NT2/D1 (cell line): Measurements from ENCODE around the gene NIPBL.
"Not testable (repeated sequence)": the region's sequence is repeated elsewhere in the genome, so short reads cannot be mapped to it uniquely, and the experiment has no call there.

ENCODE experiments used
- DNase-seq: peaks from one replicate; pipeline ENCODE4 v3.0.0-alpha.2; 2011; ENCODE audit warnings: low read depth, low spot score
- H3K27me3 ChIP-seq: 2 replicates; pipeline ENCODE4 v1.6.0; 2011; ENCODE audit warnings: mild to moderate bottlenecking; ENCODE audit not compliant: insufficient read length, insufficient read depth
- H3K36me3 ChIP-seq: 2 replicates; pipeline ENCODE4 v1.6.1; 2011; ENCODE audit warnings: mild to moderate bottlenecking, low read length, mixed read lengths; ENCODE audit not compliant: insufficient read depth, insufficient read length
- H3K4me1 ChIP-seq: 2 replicates; pipeline ENCODE4 v1.5.1; 2011; ENCODE audit not compliant: insufficient read depth, insufficient read length
- H3K4me3 ChIP-seq: 2 replicates; pipeline ENCODE4 v1.5.1; 2011; ENCODE audit warnings: low read depth; ENCODE audit not compliant: insufficient read length
- H3K9ac ChIP-seq: 2 replicates; pipeline ENCODE4 v1.6.0; 2011; ENCODE audit warnings: low read depth; ENCODE audit not compliant: insufficient read length
- H3K9me3 ChIP-seq: 2 replicates; pipeline ENCODE4 v1.5.1; 2011; ENCODE audit warnings: mild to moderate bottlenecking, low read length; ENCODE audit not compliant: insufficient read depth
- SUZ12 ChIP-seq: IDR thresholded peaks from 2 replicates; pipeline ENCODE4 v1.6.1; 2011; ENCODE audit not compliant: insufficient read length, insufficient read depth; ENCODE audit errors: extremely low read depth
- YY1 ChIP-seq: IDR thresholded peaks from 2 replicates; pipeline ENCODE4 v1.6.1; 2011; ENCODE audit not compliant: insufficient read length, insufficient read depth
- ZNF274 ChIP-seq: IDR thresholded peaks from 2 replicates; pipeline ENCODE4 v1.6.1; 2011; ENCODE audit warnings: mild to moderate bottlenecking, low read depth, low read length

NIPBL gene

DNA sequence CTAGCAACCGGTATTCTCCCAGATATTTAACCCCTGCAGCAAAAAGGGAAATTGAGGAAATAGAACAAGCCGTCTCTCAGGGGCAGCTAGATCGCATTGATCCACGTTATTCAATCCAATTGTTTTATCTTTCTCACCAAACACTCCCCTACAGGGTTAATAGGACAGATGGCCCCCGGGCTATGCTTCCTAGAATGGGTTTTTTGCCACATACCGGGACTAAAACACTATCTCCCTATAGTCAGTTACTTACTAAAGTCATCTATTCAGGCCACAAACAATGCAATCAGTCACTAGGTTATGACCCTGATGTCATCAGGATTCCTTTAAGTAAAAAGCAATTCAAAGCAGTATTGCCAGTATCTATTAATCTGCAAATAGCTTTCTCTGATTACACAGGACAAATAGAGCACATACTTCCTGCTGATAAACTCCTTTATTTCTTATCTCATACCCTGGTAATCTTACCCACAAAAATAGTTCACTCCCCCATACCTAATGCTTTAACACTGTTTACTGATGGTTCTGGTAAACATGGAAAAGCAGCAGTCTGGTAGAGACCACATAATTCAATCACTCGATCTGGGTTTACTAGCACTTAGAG lies 213.7 kb downstream of the NIPBL start:
- Histone ChIP-seq H3K4me3 (no peak overlapping the region), H3K9me3 (peaks cover 17% of the 10 kb centered on the region; the same call in 1 of the 2 replicates), H3K9ac (no peak overlapping the region), H3K4me1 (no peaks in the 10 kb centered on the region), H3K36me3 (no peaks in the 10 kb centered on the region), H3K27me3 (peaks cover 3% of the 10 kb centered on the region)
- no peak for DNase-seq
- TF ChIP-seq SUZ12: no peak

GRCh38 chr5:37090781-37091180 lies 214.2 kb downstream of the NIPBL start:
- H3K4me3 ChIP-seq: no peak overlapping the region
- no peaks in the 10 kb centered on the region for H3K36me3 ChIP-seq
- H3K4me1 ChIP-seq: no peaks in the 10 kb centered on the region
- DNase-seq: no peak
- TF ChIP-seq ZNF274: no peak
- no peak for TF ChIP-seq YY1
- no peak for TF ChIP-seq SUZ12
- peaks cover 12% of the 10 kb centered on the region; the same call in 1 of the 2 replicates for H3K9me3 ChIP-seq
- H3K9ac ChIP-seq: no peak overlapping the region
- no peaks in the 10 kb centered on the region for H3K27me3 ChIP-seq

DNA sequence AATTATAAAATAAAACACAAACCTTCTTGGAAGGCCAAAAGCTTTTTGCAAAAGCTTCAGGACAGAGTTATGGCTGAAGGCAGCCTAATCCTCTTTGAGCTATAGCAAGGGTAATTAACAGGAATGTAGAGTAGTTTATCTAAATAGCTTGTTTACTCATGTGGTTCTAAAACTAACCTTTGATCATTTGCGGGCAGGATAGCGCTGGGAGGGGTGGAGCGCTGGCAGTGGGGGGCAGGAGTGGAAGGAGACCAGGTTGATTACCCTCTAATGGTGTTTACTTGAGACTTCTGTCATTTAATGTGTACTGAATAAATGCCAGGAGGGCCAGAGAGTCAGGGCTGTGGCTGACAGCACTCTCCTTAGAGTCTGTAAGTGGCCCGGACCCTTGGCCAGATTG lies 217.2 kb downstream of the NIPBL start:
- not testable (repeated sequence) for H3K9me3 ChIP-seq, H3K36me3 ChIP-seq, H3K27me3 ChIP-seq, H3K9ac ChIP-seq, DNase-seq, H3K4me1 ChIP-seq, H3K4me3 ChIP-seq

DNA sequence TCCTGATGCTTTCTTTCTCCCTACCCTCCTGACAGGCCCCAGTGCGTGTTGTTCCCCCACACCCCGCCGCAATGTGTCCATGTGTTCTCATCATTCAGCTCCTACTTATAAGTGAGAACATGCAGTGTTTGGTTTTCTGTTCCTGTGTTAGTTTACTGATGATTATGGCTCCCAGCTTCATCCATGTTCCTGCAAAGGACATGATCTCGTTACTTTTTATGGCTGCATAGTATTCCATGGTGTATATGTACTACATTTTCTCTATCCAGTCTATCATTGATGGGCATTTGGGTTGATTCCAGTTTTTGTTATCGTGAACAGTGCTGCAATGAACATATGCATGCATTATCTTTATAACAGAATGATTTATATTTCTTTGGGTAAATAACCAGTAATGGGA lies 222.7 kb downstream of the NIPBL start:
- not testable (repeated sequence) for H3K9me3 ChIP-seq, DNase-seq, H3K27me3 ChIP-seq, H3K36me3 ChIP-seq, H3K4me1 ChIP-seq, H3K9ac ChIP-seq, H3K4me3 ChIP-seq

GRCh38 chr5:37103302-37103701 lies 226.7 kb downstream of the NIPBL start:
- TF ChIP-seq SUZ12 (no peak), ZNF274 (no peak), YY1 (no peak)
- no peak for DNase-seq
- H3K9ac ChIP-seq: no peak overlapping the region
- H3K4me1 ChIP-seq: no peaks in the 10 kb centered on the region
- H3K27me3 ChIP-seq: no peaks in the 10 kb centered on the region
- no peak overlapping the region for H3K4me3 ChIP-seq
- peaks cover 15% of the 10 kb centered on the region for H3K36me3 ChIP-seq
- H3K9me3 ChIP-seq: peaks cover 6% of the 10 kb centered on the region; the same call in 1 of the 2 replicates

- no peaks in the 10 kb centered on the region for H3K9me3 ChIP-seq
- peaks cover 25% of the 10 kb centered on the region for H3K36me3 ChIP-seq
- no peak overlapping the region for H3K4me3 ChIP-seq
- no peak for DNase-seq
- no peak for TF ChIP-seq YY1
- no peaks in the 10 kb centered on the region for H3K4me1 ChIP-seq
- H3K9ac ChIP-seq: no peak overlapping the region
- no peaks in the 10 kb centered on the region for H3K27me3 ChIP-seq
These were observed 232.8 kb downstream of the NIPBL start for GRCh38 chr5:37109338-37109737.

DNA sequence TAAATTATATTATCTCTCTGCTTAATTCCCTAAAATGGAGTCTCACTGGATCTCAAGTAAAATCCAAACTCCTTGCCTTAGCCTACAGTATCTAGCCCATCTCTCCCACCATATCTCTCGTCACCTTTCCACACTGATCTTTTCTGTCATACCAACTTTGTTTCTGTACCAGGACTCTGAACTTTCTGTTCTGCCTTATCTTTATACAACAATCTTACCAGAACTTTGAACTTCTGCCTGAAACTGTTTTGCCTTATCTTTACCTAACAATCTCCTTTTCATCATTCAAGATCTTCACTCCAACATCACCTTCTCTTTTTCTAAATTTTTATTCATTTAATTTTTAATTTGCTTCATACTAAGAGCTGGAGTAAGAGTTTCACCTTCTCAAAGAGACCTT lies 233.6 kb downstream of the NIPBL start:
- Histone ChIP-seq H3K27me3 (no peaks in the 10 kb centered on the region), H3K36me3 (peaks cover 25% of the 10 kb centered on the region), H3K4me3 (no peak overlapping the region), H3K4me1 (no peaks in the 10 kb centered on the region), H3K9ac (no peak overlapping the region), H3K9me3 (no peaks in the 10 kb centered on the region)
- DNase-seq: no peak
- no peak for TF ChIP-seq SUZ12
- no peak for TF ChIP-seq YY1
- TF ChIP-seq ZNF274: no peak
